Measurements from ENCODE around the gene ABI3BP. TPM values are rescaled to one million over a fixed set of nuclear protein-coding genes. Genes with fewer than 3 reads are reported as not detected.

Gene ABI3BP
- total RNA-seq, 1 experiment from 2014 or later, result 0.28 TPM

DNA sequence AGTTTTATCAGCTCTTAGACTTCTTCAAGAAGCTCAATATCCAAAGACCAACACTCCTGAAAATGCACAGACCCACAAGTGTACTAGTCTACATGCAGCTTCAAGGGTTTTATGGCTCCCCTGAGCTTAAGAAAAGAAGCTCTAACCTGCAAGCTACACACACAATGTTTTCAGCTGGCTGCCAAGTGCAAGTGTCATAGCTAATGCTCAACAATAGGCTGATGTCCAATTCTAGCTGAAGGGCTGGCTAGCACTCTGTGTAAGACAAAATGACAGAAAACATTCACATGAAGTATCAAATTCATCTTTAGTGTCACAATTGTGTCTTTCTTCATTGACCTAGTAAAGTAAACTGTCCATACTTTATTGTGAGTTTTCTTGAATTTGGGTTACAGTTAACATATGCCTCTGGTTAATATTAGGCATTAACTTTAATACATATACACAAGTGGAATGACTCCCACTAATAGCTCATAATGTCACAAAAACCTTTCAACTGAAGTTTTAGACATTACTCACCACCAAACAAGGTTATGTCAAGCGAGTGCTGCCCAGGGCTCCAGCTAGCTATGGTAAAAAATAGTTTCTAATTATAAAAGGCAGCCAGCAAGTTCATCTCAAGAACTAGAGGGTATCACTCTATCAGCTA lies 15.1 kb downstream of the ABI3BP start:
- Histone ChIP-seq H3K18ac (ENCODE audit: insufficient read length, low read depth, low read length) (no peak overlapping the region), H3K79me1 (ENCODE audit: insufficient read depth, low read depth, low read length, poor library complexity, severe bottlenecking) (no peaks in the 10 kb centered on the region), H4K8ac (replicated peaks; ENCODE audit: insufficient read length, low read depth, low read length) (no peak overlapping the region), H3K23ac (ENCODE audit: insufficient read length, low read depth, low read length) (no peak overlapping the region), H3K4me2 (ENCODE audit: insufficient read depth, insufficient read length, low read length) (no peak overlapping the region), H3K4me1 (ENCODE audit: insufficient read depth, low read length) (no peaks in the 10 kb centered on the region), H4K91ac (ENCODE audit: insufficient read length, low read depth, low read length) (no peak overlapping the region), H3K79me2 (ENCODE audit: insufficient read depth, low read length) (no peaks in the 10 kb centered on the region), H2BK5ac (ENCODE audit: insufficient read length, low read length) (no peak overlapping the region), H3K56ac (ENCODE audit: insufficient read length, low read depth, low read length) (no peak overlapping the region), H4K20me1 (ENCODE audit: control insufficient read depth, insufficient read depth, insufficient read length) (no peaks in the 10 kb centered on the region), H2BK120ac (ENCODE audit: low read depth, low read length, poor library complexity, severe bottlenecking) (no peak overlapping the region), H2BK12ac (ENCODE audit: insufficient read length, low read depth, low read length) (no peak overlapping the region), H2AK5ac (ENCODE audit: insufficient read length, low read length) (no peak overlapping the region), H3K27ac (ENCODE audit: insufficient read length, low read depth, low read length) (no peak overlapping the region), H2BK15ac (ENCODE audit: low read depth, low read length) (no peak overlapping the region), H3K9ac (ENCODE audit: extremely low read depth, insufficient read length, low read length) (no peak overlapping the region), H3K9me3 (ENCODE audit: control insufficient read depth, low read depth, low read length) (no peaks in the 10 kb centered on the region), H3K27me3 (ENCODE audit: insufficient read depth, low read length) (no peaks in the 10 kb centered on the region), H2AFZ (ENCODE audit: low read length) (no peak overlapping the region), H3K14ac (ENCODE audit: insufficient read depth, low read length) (no peak overlapping the region), H3T11ph (ENCODE audit: low read length) (no peak overlapping the region), H3K4ac (ENCODE audit: low read depth, low read length) (no peak overlapping the region), H3K23me2 (ENCODE audit: insufficient read length, low read depth, low read length, poor library complexity, severe bottlenecking) (no peaks in the 10 kb centered on the region), H2BK20ac (ENCODE audit: low read depth, low read length, poor library complexity, severe bottlenecking) (no peak overlapping the region), H4K5ac (ENCODE audit: insufficient read length, low read depth, low read length) (no peak overlapping the region)
- TF ChIP-seq, protein P1, sequence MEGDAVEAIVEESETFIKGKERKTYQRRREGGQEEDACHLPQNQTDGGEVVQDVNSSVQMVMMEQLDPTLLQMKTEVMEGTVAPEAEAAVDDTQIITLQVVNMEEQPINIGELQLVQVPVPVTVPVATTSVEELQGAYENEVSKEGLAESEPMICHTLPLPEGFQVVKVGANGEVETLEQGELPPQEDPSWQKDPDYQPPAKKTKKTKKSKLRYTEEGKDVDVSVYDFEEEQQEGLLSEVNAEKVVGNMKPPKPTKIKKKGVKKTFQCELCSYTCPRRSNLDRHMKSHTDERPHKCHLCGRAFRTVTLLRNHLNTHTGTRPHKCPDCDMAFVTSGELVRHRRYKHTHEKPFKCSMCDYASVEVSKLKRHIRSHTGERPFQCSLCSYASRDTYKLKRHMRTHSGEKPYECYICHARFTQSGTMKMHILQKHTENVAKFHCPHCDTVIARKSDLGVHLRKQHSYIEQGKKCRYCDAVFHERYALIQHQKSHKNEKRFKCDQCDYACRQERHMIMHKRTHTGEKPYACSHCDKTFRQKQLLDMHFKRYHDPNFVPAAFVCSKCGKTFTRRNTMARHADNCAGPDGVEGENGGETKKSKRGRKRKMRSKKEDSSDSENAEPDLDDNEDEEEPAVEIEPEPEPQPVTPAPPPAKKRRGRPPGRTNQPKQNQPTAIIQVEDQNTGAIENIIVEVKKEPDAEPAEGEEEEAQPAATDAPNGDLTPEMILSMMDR (conservative IDR thresholded peaks at IDR 0.05), result no peak
- WGBS (ENCODE audit: extremely low coverage, insufficient read length, low lambda C conversion rate), result no CpG with 5 or more reads among the region's 1 CpG
- H3K27me3 Mint-ChIP-seq (ENCODE audit: low read depth), result no peaks in the 10 kb centered on the region
- DNase-seq, result no peak
- peaks cover 3 to 8% of the 10 kb centered on the region in 2 experiments; a peak in 3 of 4 replicates for H3K4me1 Mint-ChIP-seq
- H3K36me3 Mint-ChIP-seq (ENCODE audit: insufficient read depth in 1 of 3, low read depth in 3 of 3), result no peaks in the 10 kb centered on the region; a peak in 1 of 7 replicates
- H3K27ac Mint-ChIP-seq, result no peak overlapping the region
- H3K9me3 Mint-ChIP-seq, result no peaks in the 10 kb centered on the region
- no peak overlapping the region for H3K4me3 Mint-ChIP-seq

Measured in H9 (cell line).